WTC11 (cell line): Measurements from ENCODE around the gene NUP98. TPM values are rescaled to one million over a fixed set of nuclear protein-coding genes. Genes with fewer than 3 reads are reported as not detected.

ENCODE experiments used
- ATAC-seq: fragments of 200-7000 bp; cut with Tn5 transposase; 2 replicates; pipeline ENCODE4 v1.10.0; 2021; ENCODE audit warnings: mild to moderate bottlenecking, moderate library complexity
- CTCF ChIA-PET: fragments of 300-600 bp; sonication (Branson Sonifier 250); formaldehyde crosslinking; loops from one replicate; lab custom pipeline; 2021; ENCODE audit warnings: antibody characterized with exemption; lab: Charles Lee
- POLR2A ChIA-PET: fragments of 350-600 bp; sonication (Branson Sonifier 250); formaldehyde crosslinking; loops from one replicate; lab custom pipeline; 2021; ENCODE audit warnings: antibody characterized with exemption; lab: Charles Lee
- DNase-seq: peaks from one replicate; pipeline ENCODE4 v3.0.0; 2021; ENCODE audit warnings: low spot score
- H3K27ac Mint-ChIP-seq: 2 replicates; pipeline ENCODE4 v1.8.0; 2021; ENCODE audit warnings: mixed read lengths
- H3K27me3 Mint-ChIP-seq: 2 replicates; pipeline ENCODE4 v1.8.0; 2021; ENCODE audit warnings: low read depth, mild to moderate bottlenecking, moderate library complexity, mixed read lengths
- H3K36me3 Mint-ChIP-seq: 2 replicates; pipeline ENCODE4 v1.8.0; 2021; ENCODE audit warnings: mixed read lengths
- H3K4me1 Mint-ChIP-seq: 2 replicates; pipeline ENCODE4 v1.8.0; 2022; ENCODE audit warnings: mixed read lengths
- H3K4me3 Mint-ChIP-seq: 2 replicates; pipeline ENCODE4 v1.8.0; 2021; ENCODE audit warnings: mild to moderate bottlenecking, moderate library complexity, mixed read lengths
- H3K9me3 Mint-ChIP-seq: 2 replicates; pipeline ENCODE4 v1.8.0; 2021; ENCODE audit warnings: mixed read lengths
- AFF4 ChIP-seq: sonication (generic); formaldehyde crosslinking; IDR thresholded peaks from 2 replicates; pipeline ENCODE4 v1.8.1; 2023; ENCODE audit warnings: mild to moderate bottlenecking, missing genetic modification reagents, borderline replicate concordance
- AR ChIP-seq: fragments of 250-450 bp; sonication (Bioruptor Pico); IDR thresholded peaks from 2 replicates; pipeline ENCODE4 v1.9.0; 2021; ENCODE audit warnings: mild to moderate bottlenecking
- ATF2 ChIP-seq: sonication (generic); formaldehyde crosslinking; IDR thresholded peaks from 2 replicates; pipeline ENCODE4 v1.8.1; 2022; ENCODE audit warnings: low read depth, missing genetic modification reagents, borderline replicate concordance
- ATF6 ChIP-seq: sonication (generic); formaldehyde crosslinking; IDR thresholded peaks from 2 replicates; pipeline ENCODE4 v1.8.1; 2023; ENCODE audit warnings: mild to moderate bottlenecking, missing genetic modification reagents
- CTCF ChIP-seq: fragments of 200-600 bp; IDR thresholded peaks from 2 replicates; pipeline ENCODE4 v1.8.0; 2022; ENCODE audit warnings: antibody characterized with exemption
- E2F5 ChIP-seq: sonication (generic); formaldehyde crosslinking; IDR thresholded peaks from 2 replicates; pipeline ENCODE4 v1.8.1; 2022; ENCODE audit warnings: mild to moderate bottlenecking, moderate library complexity, missing genetic modification reagents
- ELF4 ChIP-seq: sonication (generic); formaldehyde crosslinking; IDR thresholded peaks from 2 replicates; pipeline ENCODE4 v1.8.1; 2022; ENCODE audit warnings: low read depth, mild to moderate bottlenecking, moderate library complexity, missing genetic modification reagents
- ESRRA ChIP-seq: sonication (generic); formaldehyde crosslinking; IDR thresholded peaks from 2 replicates; pipeline ENCODE4 v1.8.1; 2022; ENCODE audit warnings: mild to moderate bottlenecking, missing genetic modification reagents, borderline replicate concordance
- FOXK1 ChIP-seq: sonication (generic); formaldehyde crosslinking; IDR thresholded peaks from 2 replicates; pipeline ENCODE4 v1.8.0; 2022; ENCODE audit warnings: mild to moderate bottlenecking, moderate library complexity, missing genetic modification reagents
- GABPB1 ChIP-seq: sonication (generic); formaldehyde crosslinking; IDR thresholded peaks from 2 replicates; pipeline ENCODE4 v1.8.1; 2023; ENCODE audit warnings: mild to moderate bottlenecking, missing genetic modification reagents
- HMGXB4 ChIP-seq: sonication (generic); formaldehyde crosslinking; IDR thresholded peaks from 2 replicates; pipeline ENCODE4 v1.8.1; 2023; ENCODE audit warnings: mild to moderate bottlenecking, moderate library complexity, missing genetic modification reagents
- IRF1 ChIP-seq: sonication (generic); formaldehyde crosslinking; IDR thresholded peaks from 2 replicates; pipeline ENCODE4 v1.8.0; 2023; ENCODE audit warnings: missing genetic modification reagents
- JUN ChIP-seq: sonication (generic); formaldehyde crosslinking; IDR thresholded peaks from 2 replicates; pipeline ENCODE4 v1.8.0; 2023; ENCODE audit warnings: mild to moderate bottlenecking, missing genetic modification reagents
- RELA ChIP-seq: sonication (generic); formaldehyde crosslinking; IDR thresholded peaks from 2 replicates; pipeline ENCODE4 v1.8.1; 2022; ENCODE audit warnings: missing genetic modification reagents, mild to moderate bottlenecking, borderline replicate concordance
- USF2 ChIP-seq: sonication (generic); formaldehyde crosslinking; IDR thresholded peaks from 2 replicates; pipeline ENCODE4 v1.8.1; 2023; ENCODE audit warnings: mild to moderate bottlenecking, missing genetic modification reagents, moderate library complexity
- ZNF219 ChIP-seq: sonication (generic); formaldehyde crosslinking; IDR thresholded peaks from 2 replicates; pipeline ENCODE4 v1.8.0; 2023; ENCODE audit warnings: missing genetic modification reagents, mild to moderate bottlenecking, borderline replicate concordance
- ZNF425 ChIP-seq: fragments of 250-450 bp; sonication (Bioruptor Pico); conservative IDR thresholded peaks from 2 replicates; pipeline ENCODE4 v1.9.0; 2021; ENCODE audit warnings: mild to moderate bottlenecking
- ZNF671 ChIP-seq: fragments of 250-450 bp; sonication (Bioruptor Pico); IDR thresholded peaks from 2 replicates; pipeline ENCODE4 v1.8.0; 2021; ENCODE audit warnings: mild to moderate bottlenecking
- total RNA-seq: library from RNA; stranded (reverse); gene quantifications from 3 replicates; pipeline ENCODE4 v1.2.3, GENCODE V29; 2021

NUP98 gene
- total RNA-seq, 1 experiment from 2014 or later = 81.4 TPM

- peaks cover 11% of the 10 kb centered on the region for H3K36me3 Mint-ChIP-seq
- peaks cover 23% of the 10 kb centered on the region for H3K27me3 Mint-ChIP-seq
- ATAC-seq (no peak), DNase-seq (no peak)
- POLR2A ChIA-PET = no interaction called here
- H3K4me3 Mint-ChIP-seq = no peak overlapping the region
- peaks cover 10% of the 10 kb centered on the region for H3K4me1 Mint-ChIP-seq
- peaks cover 7% of the 10 kb centered on the region for H3K9me3 Mint-ChIP-seq
- CTCF ChIA-PET = no interaction called here
- H3K27ac Mint-ChIP-seq = no peak overlapping the region
- TF ChIP-seq FOXK1 (CRISPR knock-in tag) (no peak), ZNF671 (CRISPR knock-in tag) (no peak), AR (CRISPR knock-in tag) (no peak), ATF2 (CRISPR knock-in tag) (no peak), USF2 (CRISPR knock-in tag) (no peak), CTCF (no peak), ZNF219 (CRISPR knock-in tag) (no peak), RELA (CRISPR knock-in tag) (no peak), HMGXB4 (CRISPR knock-in tag) (no peak), GABPB1 (no peak), E2F5 (CRISPR knock-in tag) (no peak), IRF1 (CRISPR knock-in tag) (no peak), ELF4 (no peak), ATF6 (no peak), AFF4 (CRISPR knock-in tag) (no peak), JUN (CRISPR knock-in tag) (no peak), ESRRA (CRISPR knock-in tag) (no peak), ZNF425 (CRISPR knock-in tag) (no peak)
Observed at GRCh38 chr11:3639841-3640240, 157.5 kb downstream of the NUP98 start.
